GM12878 (cell line): Measurements from ENCODE around the gene ACP3. TPM values are rescaled to one million over a fixed set of nuclear protein-coding genes. Genes with fewer than 3 reads are reported as not detected.

Source experiments
- ATAC-seq: fragments of 200-7000 bp; cut with Tn5 transposase; 3 replicates; pipeline ENCODE4 v1.9.1; 2020; ENCODE audit warnings: mild to moderate bottlenecking, moderate library complexity
- BruUV-seq: library from RNA; stranded (reverse); fragments of 400-500 nt; replicated peaks from 2 replicates; lab custom pipeline; 2021; lab: Mats Ljungman, UMichigan
- CTCF ChIA-PET: fragments of 300-600 bp; sonication (Branson Sonifier 250); formaldehyde crosslinking; extraction: SDS; loops from one replicate; lab custom pipeline; 2021; ENCODE audit warnings: inconsistent platforms; lab: Yijun Ruan, JAX
- POLR2A ChIA-PET: fragments of 350-600 bp; formaldehyde crosslinking; extraction: SDS; loops from one replicate; lab custom pipeline; 2021; ENCODE audit warnings: inconsistent platforms; lab: Charles Lee
- RAD21 ChIA-PET: fragments of 300-600 bp; sonication (Branson Sonifier 250); formaldehyde crosslinking; loops from one replicate; lab custom pipeline; 2023; ENCODE audit warnings: antibody characterized with exemption; ENCODE audit not compliant: unreplicated experiment; lab: Charles Lee
- SMC1A ChIA-PET: fragments of 300-600 bp; sonication (Branson Sonifier 250); formaldehyde crosslinking; loops from one replicate; lab custom pipeline; 2023; ENCODE audit not compliant: unreplicated experiment, uncharacterized antibody; lab: Charles Lee
- DNase-seq: peaks from one replicate; pipeline ENCODE4 v3.0.0-alpha.2; 2011; ENCODE audit warnings: low read depth, low spot score
- FAIRE-seq: peaks from 3 replicates; lab custom pipeline; 2011; peaks lifted over from hg19 to GRCh38; lab: Jason Lieb, UNC
- H2AFZ ChIP-seq: 2 replicates; pipeline ENCODE4 v1.6.0; 2011; ENCODE audit warnings: low read depth, low read length, control low read depth; ENCODE audit not compliant: control insufficient read depth
- H3K27ac ChIP-seq: 2 replicates; pipeline ENCODE4 v1.5.1; 2011; ENCODE audit warnings: control low read depth; ENCODE audit not compliant: control insufficient read depth, insufficient read depth
- H3K27me3 ChIP-seq, 2 experiments: replicated peaks in 1 of 2; 2 replicates each; pipeline versions ENCODE4 v1.6.0 to v1.6.1; 2011; ENCODE audit warnings: low read length in 1 of 2; ENCODE audit not compliant: control insufficient read depth in 2 of 2, insufficient read depth in 2 of 2
- H3K36me3 ChIP-seq, 2 experiments: 2 replicates each; pipeline ENCODE4 v1.5.1; 2011; ENCODE audit warnings: low read length in 1 of 2; ENCODE audit not compliant: control insufficient read depth in 2 of 2, insufficient read depth in 2 of 2
- H3K4me1 ChIP-seq: 2 replicates; pipeline ENCODE4 v1.6.1; 2011; ENCODE audit warnings: mild to moderate bottlenecking, low read length, moderate library complexity, mixed read lengths; ENCODE audit not compliant: control insufficient read depth, insufficient read depth
- H3K4me2 ChIP-seq: 2 replicates; pipeline ENCODE4 v1.6.0; 2011; ENCODE audit warnings: control low read depth; ENCODE audit not compliant: control insufficient read depth, insufficient read depth
- H3K4me3 ChIP-seq: fragments of 200-600 bp; sonication (generic); 2 replicates; pipeline ENCODE4 v1.5.1; 2016
- H3K79me2 ChIP-seq: 2 replicates; pipeline ENCODE4 v1.6.0; 2011; ENCODE audit warnings: low read length; ENCODE audit not compliant: control insufficient read depth, insufficient read depth
- H3K9ac ChIP-seq: 2 replicates; pipeline ENCODE4 v1.8.0; 2011; ENCODE audit warnings: low read length, control low read depth, mixed read lengths; ENCODE audit not compliant: control insufficient read depth, insufficient read depth
- H3K9me3 ChIP-seq: replicated peaks from 3 replicates; pipeline ENCODE4 v1.5.1; 2011; ENCODE audit warnings: mild to moderate bottlenecking, low read length; ENCODE audit not compliant: control insufficient read depth, insufficient read depth
- H4K20me1 ChIP-seq: 2 replicates; pipeline ENCODE4 v1.6.0; 2011; ENCODE audit not compliant: control insufficient read depth, insufficient read depth
- DPF2 ChIP-seq: fragments of 450-650 bp; IDR thresholded peaks from 2 replicates; pipeline ENCODE4 v1.6.1; 2017; ENCODE audit warnings: mild to moderate bottlenecking
- HCFC1 ChIP-seq: fragments of 150-350 bp; IDR thresholded peaks from 2 replicates; pipeline ENCODE4 v1.6.1; 2014; ENCODE audit warnings: low read length
- HDAC6 ChIP-seq: fragments of 200-600 bp; sonication (generic); IDR thresholded peaks from one replicate; pipeline ENCODE4 v1.8.0; 2017; ENCODE audit warnings: antibody characterized with exemption; ENCODE audit not compliant: unreplicated experiment
- HSF1 ChIP-seq: fragments of 150-350 bp; IDR thresholded peaks from 2 replicates; pipeline ENCODE4 v1.6.1; 2014; ENCODE audit warnings: mild to moderate bottlenecking, low read depth, low read length
- NFXL1 ChIP-seq: fragments of 450-650 bp; IDR thresholded peaks from 2 replicates; pipeline ENCODE4 v1.6.1; 2017; ENCODE audit warnings: antibody characterized with exemption, mild to moderate bottlenecking, borderline replicate concordance
- PAX5 ChIP-seq: IDR thresholded peaks from 2 replicates; pipeline ENCODE4 v1.6.1; 2011; ENCODE audit warnings: low read depth, low read length, borderline replicate concordance
- RAD21 ChIP-seq: IDR thresholded peaks from 2 replicates; pipeline ENCODE4 v1.6.1; 2011; ENCODE audit warnings: mild to moderate bottlenecking, low read depth, low read length, moderate library complexity; ENCODE audit not compliant: insufficient read depth
- ZNF207 ChIP-seq: fragments of 450-650 bp; IDR thresholded peaks from 2 replicates; pipeline ENCODE4 v1.6.1; 2014; ENCODE audit warnings: antibody characterized with exemption, mild to moderate bottlenecking, borderline replicate concordance
- WGBS: methylation state at CpG from one replicate; pipeline ENCODE4 v1.1.6; 2016; ENCODE audit warnings: low lambda C conversion rate; ENCODE audit not compliant: insufficient replicate concordance, insufficient coverage; ENCODE audit errors: missing lambda C conversion rate; 5-methylcytosine and 5-hydroxymethylcytosine counted together
- in situ Hi-C: fragments of 300-500 bp; cut with MboI; formaldehyde crosslinking; loops from 9 replicates; pipeline ENCODE4 v1.14.3; 2018; ENCODE audit warnings: mixed read lengths
- intact Hi-C: fragments of 100-400 bp; cut with micrococcal nuclease; formaldehyde crosslinking; loops from one replicate; pipeline ENCODE4 v1.14.2; 2022; ENCODE audit not compliant: unreplicated experiment
- polyA plus RNA-seq, 11 experiments: library from polyadenylated mRNA; depleted of rRNA in 4 of 11; unstranded in 6 of 11; stranded (reverse) in 5 of 11; fragments of >200 nt; fragmentation: Nextera tagmentation in 4 of 11; fragmentation: Illumina TruSeq in 1 of 11; extraction: Ambion mirVana in 4 of 11; extraction: Trizol in 1 of 11; gene quantifications; 1 replicate in 1 of 11; 2 replicates in 10 of 11; pipeline versions ENCODE4 v1.2.1 to v1.2.3, GENCODE V29; 2011 to 2016; ENCODE audit warnings: inconsistent platforms in 2 of 11, missing spikeins in 2 of 11, low read depth in 1 of 11
- total RNA-seq, 4 experiments: library from RNA; depleted of rRNA in 3 of 4; stranded (reverse); fragments of >200 nt in 3 of 4; fragmentation: Illumina TruSeq in 1 of 4; extraction: Trizol in 1 of 4; gene quantifications; 2 replicates each; pipeline versions ENCODE4 v1.2.1 to v1.2.3, GENCODE V29; 2013 to 2021
- TF ChIP-seq, protein P1 (sequence below): fragments of 450-650 bp; IDR thresholded peaks from 2 replicates; pipeline ENCODE4 v1.6.1; 2018; ENCODE audit warnings: mild to moderate bottlenecking, low read depth, moderate library complexity; ENCODE audit not compliant: partially characterized antibody
- TF ChIP-seq, protein P2 (sequence below): IDR thresholded peaks from 2 replicates; pipeline ENCODE4 v1.6.1; 2012; ENCODE audit warnings: improper control_type of control experiment, low read depth, low read length; ENCODE audit not compliant: insufficient replicate concordance

The ACP3 gene
- total and polyA plus RNA-seq, 10 of the 15 experiments (the other 5 are each of a cell fraction or from before 2014, with no cell fraction given): 0.05 to 0.41 TPM; not detected in 8

DNA sequence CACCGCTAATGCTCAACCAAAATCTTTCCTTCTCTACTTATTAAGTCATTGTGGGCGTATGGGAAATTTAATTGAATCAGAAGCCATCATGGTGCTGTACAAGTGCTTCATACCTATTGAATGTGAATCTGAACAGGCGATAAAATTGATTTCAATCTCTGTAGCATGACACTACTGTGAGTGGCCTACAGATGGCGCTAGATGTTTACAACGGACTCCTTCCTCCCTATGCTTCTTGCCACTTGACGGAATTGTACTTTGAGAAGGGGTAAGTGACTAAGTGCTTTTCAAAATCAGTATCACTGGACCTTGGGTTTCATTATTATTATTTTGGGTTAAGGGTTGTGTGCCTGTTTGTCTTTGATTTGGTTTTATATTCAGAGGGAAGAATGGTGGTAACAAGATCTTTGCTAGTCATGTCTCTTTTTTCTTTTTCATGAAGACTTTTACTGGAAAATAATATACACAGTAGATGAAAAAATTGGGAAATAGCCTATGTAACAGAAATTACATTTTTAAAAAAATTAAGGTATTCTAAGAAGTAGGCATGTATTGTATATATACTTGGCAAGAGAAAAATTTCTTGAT is 35.4 kb downstream of the ACP3 start (continued):
- TF ChIP-seq ZNF207 (no peak), NFXL1 (no peak), HCFC1 (no peak), DPF2 (no peak), HSF1 (no peak), HDAC6 (no peak), RAD21 (peak; percentile 94), PAX5 (no peak)

- no peak for DNase-seq
- BruUV-seq: no TSS peak
- TF ChIP-seq, protein P1, sequence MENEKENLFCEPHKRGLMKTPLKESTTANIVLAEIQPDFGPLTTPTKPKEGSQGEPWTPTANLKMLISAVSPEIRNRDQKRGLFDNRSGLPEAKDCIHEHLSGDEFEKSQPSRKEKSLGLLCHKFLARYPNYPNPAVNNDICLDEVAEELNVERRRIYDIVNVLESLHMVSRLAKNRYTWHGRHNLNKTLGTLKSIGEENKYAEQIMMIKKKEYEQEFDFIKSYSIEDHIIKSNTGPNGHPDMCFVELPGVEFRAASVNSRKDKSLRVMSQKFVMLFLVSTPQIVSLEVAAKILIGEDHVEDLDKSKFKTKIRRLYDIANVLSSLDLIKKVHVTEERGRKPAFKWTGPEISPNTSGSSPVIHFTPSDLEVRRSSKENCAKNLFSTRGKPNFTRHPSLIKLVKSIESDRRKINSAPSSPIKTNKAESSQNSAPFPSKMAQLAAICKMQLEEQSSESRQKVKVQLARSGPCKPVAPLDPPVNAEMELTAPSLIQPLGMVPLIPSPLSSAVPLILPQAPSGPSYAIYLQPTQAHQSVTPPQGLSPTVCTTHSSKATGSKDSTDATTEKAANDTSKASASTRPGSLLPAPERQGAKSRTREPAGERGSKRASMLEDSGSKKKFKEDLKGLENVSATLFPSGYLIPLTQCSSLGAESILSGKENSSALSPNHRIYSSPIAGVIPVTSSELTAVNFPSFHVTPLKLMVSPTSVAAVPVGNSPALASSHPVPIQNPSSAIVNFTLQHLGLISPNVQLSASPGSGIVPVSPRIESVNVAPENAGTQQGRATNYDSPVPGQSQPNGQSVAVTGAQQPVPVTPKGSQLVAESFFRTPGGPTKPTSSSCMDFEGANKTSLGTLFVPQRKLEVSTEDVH: no peak
- TF ChIP-seq, protein P2, sequence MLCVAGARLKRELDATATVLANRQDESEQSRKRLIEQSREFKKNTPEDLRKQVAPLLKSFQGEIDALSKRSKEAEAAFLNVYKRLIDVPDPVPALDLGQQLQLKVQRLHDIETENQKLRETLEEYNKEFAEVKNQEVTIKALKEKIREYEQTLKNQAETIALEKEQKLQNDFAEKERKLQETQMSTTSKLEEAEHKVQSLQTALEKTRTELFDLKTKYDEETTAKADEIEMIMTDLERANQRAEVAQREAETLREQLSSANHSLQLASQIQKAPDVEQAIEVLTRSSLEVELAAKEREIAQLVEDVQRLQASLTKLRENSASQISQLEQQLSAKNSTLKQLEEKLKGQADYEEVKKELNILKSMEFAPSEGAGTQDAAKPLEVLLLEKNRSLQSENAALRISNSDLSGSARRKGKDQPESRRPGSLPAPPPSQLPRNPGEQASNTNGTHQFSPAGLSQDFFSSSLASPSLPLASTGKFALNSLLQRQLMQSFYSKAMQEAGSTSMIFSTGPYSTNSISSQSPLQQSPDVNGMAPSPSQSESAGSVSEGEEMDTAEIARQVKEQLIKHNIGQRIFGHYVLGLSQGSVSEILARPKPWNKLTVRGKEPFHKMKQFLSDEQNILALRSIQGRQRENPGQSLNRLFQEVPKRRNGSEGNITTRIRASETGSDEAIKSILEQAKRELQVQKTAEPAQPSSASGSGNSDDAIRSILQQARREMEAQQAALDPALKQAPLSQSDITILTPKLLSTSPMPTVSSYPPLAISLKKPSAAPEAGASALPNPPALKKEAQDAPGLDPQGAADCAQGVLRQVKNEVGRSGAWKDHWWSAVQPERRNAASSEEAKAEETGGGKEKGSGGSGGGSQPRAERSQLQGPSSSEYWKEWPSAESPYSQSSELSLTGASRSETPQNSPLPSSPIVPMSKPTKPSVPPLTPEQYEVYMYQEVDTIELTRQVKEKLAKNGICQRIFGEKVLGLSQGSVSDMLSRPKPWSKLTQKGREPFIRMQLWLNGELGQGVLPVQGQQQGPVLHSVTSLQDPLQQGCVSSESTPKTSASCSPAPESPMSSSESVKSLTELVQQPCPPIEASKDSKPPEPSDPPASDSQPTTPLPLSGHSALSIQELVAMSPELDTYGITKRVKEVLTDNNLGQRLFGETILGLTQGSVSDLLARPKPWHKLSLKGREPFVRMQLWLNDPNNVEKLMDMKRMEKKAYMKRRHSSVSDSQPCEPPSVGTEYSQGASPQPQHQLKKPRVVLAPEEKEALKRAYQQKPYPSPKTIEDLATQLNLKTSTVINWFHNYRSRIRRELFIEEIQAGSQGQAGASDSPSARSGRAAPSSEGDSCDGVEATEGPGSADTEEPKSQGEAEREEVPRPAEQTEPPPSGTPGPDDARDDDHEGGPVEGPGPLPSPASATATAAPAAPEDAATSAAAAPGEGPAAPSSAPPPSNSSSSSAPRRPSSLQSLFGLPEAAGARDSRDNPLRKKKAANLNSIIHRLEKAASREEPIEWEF: no peak
These were observed 37.9 kb downstream of the ACP3 start for GRCh38 chr3:132354916-132355702.

More at GRCh38 chr3:132354916-132355702, 37.9 kb downstream of the ACP3 start:
- no peak for ATAC-seq
- no peak overlapping the region for H3K27ac ChIP-seq
- POLR2A ChIA-PET: no interaction called here
- no peak overlapping the region for H3K4me2 ChIP-seq
- H2AFZ ChIP-seq: no peak overlapping the region
- RAD21 ChIA-PET: interaction anchor here (1.2 to 7.4 kb wide), 2 partner anchors 12 to 43 kb away, joined by 3 to 70 read pairs; no protein-coding TSS in a partner anchor
- no peaks in the 10 kb centered on the region for H3K27me3 ChIP-seq
- 54% methylated on average over 9 of the region's 9 CpGs for WGBS
- no peak overlapping the region for H3K4me3 ChIP-seq
- H4K20me1 ChIP-seq: no peaks in the 10 kb centered on the region
- intact Hi-C loops: loop anchor here (10.0 kb wide), 1 partner anchor 140 kb away; no protein-coding TSS in a partner anchor
- H3K79me2 ChIP-seq: no peaks in the 10 kb centered on the region
- no peak for FAIRE-seq
- CTCF ChIA-PET: interaction anchor here (1.4 to 15.7 kb wide), 3 partner anchors 13 to 287 kb away, joined by 3 to 195 read pairs (median 8); no protein-coding TSS in a partner anchor
- H3K9me3 ChIP-seq: no peaks in the 10 kb centered on the region
- SMC1A ChIA-PET: interaction anchor here (1.0 to 7.2 kb wide), 3 partner anchors 12 to 288 kb away, joined by 3 to 92 read pairs (median 6); no protein-coding TSS in a partner anchor
- H3K4me1 ChIP-seq: no peaks in the 10 kb centered on the region
- H3K36me3 ChIP-seq: no peaks in the 10 kb centered on the region
- in situ Hi-C loops: loop anchor here (5.0 kb wide), 1 partner anchor 292 kb away; no protein-coding TSS in a partner anchor
- no peak overlapping the region for H3K9ac ChIP-seq
